Natural killer cell (primary cell): ENCODE data around the gene SPATA1. TPM values are rescaled to one million over a fixed set of nuclear protein-coding genes. Genes with fewer than 3 reads are reported as not detected.

Source experiments
- ATAC-seq, 3 donors: fragments of 150-1000 bp in 2 of 3; fragments of 200-7000 bp in 1 of 3; cut with Tn5 transposase; 1 replicate in 1 of 3; 2 replicates in 2 of 3; pipeline ENCODE4 v1.10.0; 2021; ENCODE audit warnings: mild to moderate bottlenecking in 2 of 3, moderate library complexity in 2 of 3
- DNase-seq, 2 donors: peaks; one replicate each; pipeline versions ENCODE4 v3.0.0 to v3.0.0-alpha.2; 2013 to 2021; ENCODE audit warnings: mixed read lengths in 1 of 2
- H3K27ac ChIP-seq: one replicate; pipeline ENCODE4 v1.5.1; 2013; ENCODE audit warnings: mild to moderate bottlenecking, low read length
- H3K27me3 ChIP-seq: one replicate; pipeline ENCODE4 v1.6.1; 2013; ENCODE audit warnings: low read length; ENCODE audit not compliant: control insufficient read depth, insufficient read depth
- H3K36me3 ChIP-seq: one replicate; pipeline ENCODE4 v1.6.1; 2013; ENCODE audit warnings: low read length; ENCODE audit not compliant: control insufficient read depth, insufficient read depth
- H3K4me1 ChIP-seq: one replicate; pipeline ENCODE4 v1.6.1; 2013; ENCODE audit warnings: low read length; ENCODE audit not compliant: control insufficient read depth, insufficient read depth
- H3K4me3 ChIP-seq: one replicate; pipeline ENCODE4 v1.5.1; 2013; ENCODE audit warnings: low read length
- H3K9me3 ChIP-seq: one replicate; pipeline ENCODE4 v1.6.1; 2013; ENCODE audit warnings: low read length; ENCODE audit not compliant: control insufficient read depth, insufficient read depth
- H3K27ac Mint-ChIP-seq, 2 donors: one replicate each; pipeline ENCODE4 v1.8.0; 2022; ENCODE audit warnings: mild to moderate bottlenecking in 2 of 2, mixed read lengths in 2 of 2, moderate library complexity in 1 of 2
- H3K27me3 Mint-ChIP-seq, 2 donors: one replicate each; pipeline ENCODE4 v1.8.0; 2022; ENCODE audit warnings: low read depth in 2 of 2, mixed read lengths in 2 of 2
- H3K36me3 Mint-ChIP-seq: one replicate; pipeline ENCODE4 v1.8.0; 2022; ENCODE audit warnings: mixed read lengths
- H3K4me1 Mint-ChIP-seq, 2 donors: one replicate each; pipeline ENCODE4 v1.8.0; 2022; ENCODE audit warnings: mixed read lengths in 2 of 2
- H3K4me3 Mint-ChIP-seq: one replicate; pipeline ENCODE4 v1.8.0; 2022; ENCODE audit warnings: mild to moderate bottlenecking, moderate library complexity, mixed read lengths
- H3K9me3 Mint-ChIP-seq, 2 donors: one replicate each; pipeline ENCODE4 v1.8.0; 2022; ENCODE audit warnings: mixed read lengths in 2 of 2
- CTCF ChIP-seq: fragments of 200-600 bp; IDR thresholded peaks from one replicate; pipeline ENCODE4 v1.8.0; 2022; ENCODE audit warnings: antibody characterized with exemption
- whole genome bisulfite sequencing: methylation state at CpG from one replicate; pipeline ENCODE4 v1.1.7; 2013; ENCODE audit warnings: missing lambda C conversion rate; ENCODE audit not compliant: insufficient coverage; 5-methylcytosine and 5-hydroxymethylcytosine counted together
- intact Hi-C: fragments of 100-400 bp; cut with micrococcal nuclease; formaldehyde crosslinking; loops from one replicate; pipeline ENCODE4 v1.14.2; 2022
- total RNA-seq, 4 donors: library from RNA; stranded (reverse); fragments of 120-200 nt in 1 of 4; gene quantifications; one replicate each; pipeline versions ENCODE4 v1.2.3 to v1.2.4, GENCODE V29; 2013 to 2022

Gene SPATA1
- total RNA-seq, 3 donors from 2014 or later (not counting 1 experiment from before 2014, with no cell fraction given) = 0.63 to 4.1 (median 2.1) TPM

DNA sequence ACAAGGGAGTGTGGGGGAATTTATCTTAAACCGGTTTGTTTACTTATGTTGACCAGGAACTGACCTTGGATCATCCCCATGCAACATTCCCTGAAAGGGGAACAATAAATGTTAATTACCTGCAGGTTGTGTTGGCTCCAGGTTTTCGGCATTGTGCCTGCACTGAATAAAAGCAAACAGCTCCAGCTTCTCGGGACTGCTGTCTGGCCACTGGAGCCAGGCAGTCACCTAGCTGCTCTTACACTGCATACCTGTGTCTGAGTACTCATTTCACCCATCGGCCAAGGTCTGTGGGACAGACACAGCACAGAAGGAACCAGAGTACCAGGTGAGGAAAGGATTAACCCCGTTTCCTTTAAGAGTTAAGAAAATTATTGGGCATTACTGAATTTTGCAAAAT, 100.8 kb downstream of the SPATA1 start:
- peaks cover 10 to 31% of the 10 kb centered on the region in 2 donors for H3K27me3 Mint-ChIP-seq
- no peak for ATAC-seq
- H3K4me1 ChIP-seq = no peaks in the 10 kb centered on the region
- intact Hi-C loops = no loop called here
- no peak overlapping the region for H3K4me3 Mint-ChIP-seq
- peaks cover 15% of the 10 kb centered on the region for H3K36me3 Mint-ChIP-seq
- peaks cover 2 to 9% of the 10 kb centered on the region in 2 donors for H3K9me3 Mint-ChIP-seq
- 92% methylated on average over 5 of the region's 5 CpGs for WGBS
- H3K4me1 Mint-ChIP-seq = no peaks in the 10 kb centered on the region
- H3K9me3 ChIP-seq = peaks cover 17% of the 10 kb centered on the region
- H3K27ac ChIP-seq = no peak overlapping the region
- no peak overlapping the region for H3K4me3 ChIP-seq
- no peak for DNase-seq
- no peak for TF ChIP-seq CTCF
- H3K27ac Mint-ChIP-seq = no peak overlapping the region
- no peaks in the 10 kb centered on the region for H3K36me3 ChIP-seq
- H3K27me3 ChIP-seq = no peaks in the 10 kb centered on the region

DNA sequence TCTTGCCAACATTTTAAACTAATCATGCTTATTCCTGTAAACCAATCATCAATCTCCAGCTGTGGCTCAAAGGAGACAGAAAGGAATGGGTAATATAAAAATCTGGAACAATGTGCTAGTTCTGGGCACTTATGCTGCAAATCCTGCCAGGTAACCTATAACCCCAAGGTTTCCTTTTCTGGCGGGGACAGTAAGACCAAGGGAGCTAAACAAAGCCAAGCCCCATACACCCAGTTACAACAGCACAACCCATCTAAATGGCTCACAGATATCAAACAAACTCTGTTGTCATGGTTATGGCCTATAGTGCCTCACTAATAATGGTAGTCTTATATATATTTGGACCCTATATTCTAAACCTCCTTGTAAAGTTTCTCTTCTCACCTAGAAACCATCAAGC, 104.9 kb downstream of the SPATA1 start:
- Mint-ChIP-seq H3K4me3 (no peak overlapping the region), H3K27me3 (peaks cover 19 to 33% of the 10 kb centered on the region in 2 donors), H3K27ac (no peak overlapping the region), H3K4me1 (no peaks in the 10 kb centered on the region), H3K36me3 (peaks cover 8% of the 10 kb centered on the region), H3K9me3 (no peaks in the 10 kb centered on the region)
- Histone ChIP-seq H3K36me3 (no peaks in the 10 kb centered on the region), H3K4me1 (no peaks in the 10 kb centered on the region), H3K9me3 (peaks cover under 1% of the 10 kb centered on the region), H3K4me3 (no peak overlapping the region), H3K27me3 (no peaks in the 10 kb centered on the region), H3K27ac (no peak overlapping the region)
- TF ChIP-seq CTCF = no peak
- intact Hi-C loops = no loop called here
- 100% methylated on average over 1 of the region's 1 CpG for WGBS
- no peak for ATAC-seq
- no peak for DNase-seq

GRCh38 chr1:84611796-84612195, 105.6 kb downstream of the SPATA1 start:
- H3K27me3 Mint-ChIP-seq = peaks cover 14 to 32% of the 10 kb centered on the region in 2 donors
- no peak for ATAC-seq
- H3K27ac Mint-ChIP-seq = no peak overlapping the region
- WGBS = 68% methylated on average over 3 of the region's 3 CpGs
- H3K36me3 Mint-ChIP-seq = peaks cover under 1% of the 10 kb centered on the region
- H3K36me3 ChIP-seq = no peaks in the 10 kb centered on the region
- TF ChIP-seq CTCF = no peak
- no peaks in the 10 kb centered on the region for H3K27me3 ChIP-seq
- intact Hi-C loops = no loop called here
- no peak overlapping the region for H3K4me3 Mint-ChIP-seq
- H3K4me1 ChIP-seq = no peaks in the 10 kb centered on the region
- H3K4me1 Mint-ChIP-seq = no peaks in the 10 kb centered on the region
- no peak overlapping the region for H3K27ac ChIP-seq
- H3K9me3 Mint-ChIP-seq = no peaks in the 10 kb centered on the region
- DNase-seq = peak in 1 of 2 donors; percentile 57
- H3K9me3 ChIP-seq = no peaks in the 10 kb centered on the region
- no peak overlapping the region for H3K4me3 ChIP-seq

DNA sequence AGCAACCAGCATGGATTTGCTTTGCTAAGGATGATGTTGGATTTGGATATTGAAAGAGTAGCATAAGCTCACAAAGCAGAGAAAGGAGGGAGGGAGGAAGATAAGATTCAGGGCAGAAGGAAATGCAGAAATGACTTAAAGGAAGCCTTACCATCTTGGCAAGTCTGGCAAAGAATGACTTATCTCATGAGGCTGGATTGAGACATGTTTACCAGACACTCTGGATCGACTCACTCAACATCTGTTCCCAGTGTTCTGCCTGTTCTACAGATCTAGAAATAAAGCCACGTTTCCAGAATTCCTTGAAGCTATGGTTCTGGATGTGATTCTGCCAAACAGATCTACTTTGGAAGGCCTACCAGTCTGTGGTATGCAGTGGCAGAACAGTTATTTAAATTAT, 106.8 kb downstream of the SPATA1 start:
- ATAC-seq (no peak), DNase-seq (no peak)
- H3K4me3 ChIP-seq = no peak overlapping the region
- intact Hi-C loops = no loop called here
- H3K9me3 ChIP-seq = no peaks in the 10 kb centered on the region
- no peak for TF ChIP-seq CTCF
- no peak overlapping the region for H3K27ac ChIP-seq
- Mint-ChIP-seq H3K27ac (no peak overlapping the region), H3K4me3 (no peak overlapping the region), H3K27me3 (peaks cover 14 to 32% of the 10 kb centered on the region in 2 donors), H3K4me1 (no peaks in the 10 kb centered on the region), H3K36me3 (no peaks in the 10 kb centered on the region), H3K9me3 (no peaks in the 10 kb centered on the region)
- no peaks in the 10 kb centered on the region for H3K27me3 ChIP-seq
- H3K4me1 ChIP-seq = no peaks in the 10 kb centered on the region
- no peaks in the 10 kb centered on the region for H3K36me3 ChIP-seq
- WGBS = 98% methylated on average over 2 of the region's 2 CpGs
